HCEC 1CT (cell line): ENCODE measurements around the gene TBC1D9B.

ENCODE experiments used
- DNase-seq: peaks from one replicate; pipeline ENCODE4 v3.0.0-alpha.2; 2017

The TBC1D9B gene

DNA sequence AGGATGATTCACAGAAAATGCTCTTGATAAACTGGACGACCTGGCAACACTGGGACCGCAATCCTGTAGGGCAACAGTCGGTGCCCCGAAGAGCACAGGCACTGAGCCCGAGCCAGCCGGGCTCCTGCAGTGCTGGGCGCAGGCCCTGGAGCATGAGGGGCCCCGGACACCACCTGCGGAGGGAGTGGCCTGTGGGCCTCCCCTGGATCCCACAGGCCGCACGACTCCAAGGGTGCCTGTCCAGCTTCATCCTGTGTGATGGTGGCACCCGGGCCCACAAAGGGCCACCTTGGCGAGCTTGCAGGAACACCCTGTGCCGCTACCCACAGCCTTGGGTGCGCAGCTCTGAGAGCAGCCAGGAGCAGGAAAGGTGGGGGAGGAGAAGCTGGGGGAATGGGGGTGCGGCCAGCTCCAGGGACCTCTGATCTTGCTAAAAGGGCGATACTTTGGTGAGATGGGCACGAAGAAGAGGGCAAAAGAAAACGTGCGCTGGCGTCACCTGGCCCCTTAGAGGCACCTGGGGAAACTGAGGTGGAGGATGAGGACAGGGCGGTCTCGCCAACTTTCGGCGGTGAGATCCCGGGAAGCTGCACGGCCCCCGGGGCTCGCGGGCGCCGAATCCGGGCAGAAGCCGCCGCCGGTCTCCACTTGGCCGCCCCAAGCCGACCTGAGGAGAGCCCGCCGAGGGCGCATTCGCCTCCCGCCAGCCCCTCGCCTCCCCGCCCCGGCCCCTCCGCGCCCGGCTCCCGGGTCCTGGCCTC is 722 bp downstream of the TBC1D9B start:
- peak; percentile 5 for DNase-seq

DNA sequence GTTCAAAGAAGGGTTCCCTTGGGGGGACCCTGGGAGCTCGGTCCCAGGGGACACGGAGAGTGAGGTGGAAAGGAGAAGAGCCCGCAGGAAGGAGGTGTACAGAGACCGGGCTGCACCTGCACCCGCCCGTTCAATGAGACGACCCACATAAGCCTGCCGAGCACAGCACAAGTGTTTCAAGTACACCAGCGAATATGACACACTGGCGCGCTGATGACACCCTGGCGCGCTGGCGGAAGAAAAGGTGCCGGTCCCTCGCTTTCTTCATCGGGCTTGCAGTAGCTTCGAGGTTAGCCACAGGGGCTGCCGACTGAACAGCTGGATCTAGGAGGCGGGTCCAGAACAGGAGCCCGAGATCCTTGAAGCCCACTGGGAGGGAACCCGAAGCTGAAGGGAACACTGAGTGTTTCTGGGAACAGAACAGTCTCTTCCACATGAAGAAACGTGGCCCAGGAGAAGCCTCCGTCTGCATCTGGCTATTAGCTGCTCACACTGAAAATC is 1.4 kb downstream of the TBC1D9B start:
- DNase-seq: no peak

DNA sequence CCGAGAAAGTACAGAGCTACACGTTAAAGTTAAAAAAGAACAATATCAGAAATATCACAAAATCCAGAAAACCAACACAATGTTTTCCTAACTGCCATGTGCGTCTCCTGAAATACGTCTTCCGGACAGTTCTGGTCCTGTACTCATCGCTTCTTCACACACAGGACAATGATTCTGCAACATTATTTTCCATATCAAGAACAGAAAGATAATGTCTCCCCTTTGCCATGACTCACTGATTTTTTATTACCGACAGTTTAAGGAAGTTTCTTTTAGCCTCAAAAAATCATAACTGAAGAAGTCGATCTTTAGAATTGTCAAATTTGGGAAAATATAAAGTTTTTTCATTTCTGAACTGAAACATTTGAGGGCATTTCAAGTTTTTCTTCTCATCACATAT is 2.5 kb downstream of the TBC1D9B start:
- no peak for DNase-seq

DNA sequence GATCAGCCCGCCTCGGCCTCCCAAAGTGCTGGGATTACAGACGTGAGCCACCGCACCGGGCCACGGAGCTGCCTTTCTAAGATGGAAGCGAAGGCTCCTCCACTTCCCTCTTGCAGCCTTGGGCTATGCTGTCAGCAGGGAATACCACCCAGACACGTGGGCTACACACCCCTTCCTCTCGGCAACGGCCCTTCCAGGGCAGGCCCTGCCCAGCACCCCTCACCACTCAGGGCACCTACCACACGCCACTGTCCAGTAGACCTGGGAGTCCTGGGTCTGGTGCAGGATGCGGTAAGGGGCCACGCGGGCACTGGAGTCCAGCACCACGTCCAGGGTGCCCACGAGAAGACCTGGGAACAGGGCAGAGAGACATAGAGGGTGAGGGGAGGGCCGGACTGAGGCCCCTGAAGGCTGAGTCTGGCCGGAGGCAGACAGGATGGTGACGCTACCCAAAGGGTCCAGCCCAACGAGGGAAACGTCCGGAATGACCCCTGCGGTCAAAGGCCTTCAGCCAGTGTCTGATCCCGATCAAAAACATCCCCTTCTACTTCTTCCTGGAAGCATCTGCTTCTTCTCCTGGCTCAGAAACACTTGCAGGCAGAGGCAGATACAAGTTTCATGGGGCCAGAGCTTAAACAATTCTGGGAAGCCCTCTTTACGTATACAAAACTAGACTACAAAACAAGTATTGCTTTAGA is 3.1 kb downstream of the TBC1D9B start:
- DNase-seq: no peak

DNA sequence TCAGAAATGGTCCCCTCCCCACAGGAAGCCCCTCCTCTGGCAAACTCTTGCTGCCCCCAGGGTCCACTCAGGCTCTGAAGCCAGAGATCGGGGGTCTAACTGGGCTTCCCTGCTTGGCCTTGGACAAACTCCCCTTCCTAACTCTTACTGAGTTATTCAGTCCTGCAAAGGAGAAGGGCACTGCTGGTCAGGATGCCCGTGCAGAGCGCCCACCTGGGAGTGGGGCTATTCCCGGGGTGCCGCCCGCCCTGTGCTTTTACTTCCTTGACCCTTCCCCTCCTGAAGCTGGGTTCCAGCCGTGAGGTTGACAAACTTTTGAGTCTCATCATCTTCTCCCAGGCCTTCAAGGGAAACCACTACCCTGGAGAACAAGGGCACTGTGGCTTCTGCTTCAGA is 4.9 kb downstream of the TBC1D9B start:
- no peak for DNase-seq

DNA sequence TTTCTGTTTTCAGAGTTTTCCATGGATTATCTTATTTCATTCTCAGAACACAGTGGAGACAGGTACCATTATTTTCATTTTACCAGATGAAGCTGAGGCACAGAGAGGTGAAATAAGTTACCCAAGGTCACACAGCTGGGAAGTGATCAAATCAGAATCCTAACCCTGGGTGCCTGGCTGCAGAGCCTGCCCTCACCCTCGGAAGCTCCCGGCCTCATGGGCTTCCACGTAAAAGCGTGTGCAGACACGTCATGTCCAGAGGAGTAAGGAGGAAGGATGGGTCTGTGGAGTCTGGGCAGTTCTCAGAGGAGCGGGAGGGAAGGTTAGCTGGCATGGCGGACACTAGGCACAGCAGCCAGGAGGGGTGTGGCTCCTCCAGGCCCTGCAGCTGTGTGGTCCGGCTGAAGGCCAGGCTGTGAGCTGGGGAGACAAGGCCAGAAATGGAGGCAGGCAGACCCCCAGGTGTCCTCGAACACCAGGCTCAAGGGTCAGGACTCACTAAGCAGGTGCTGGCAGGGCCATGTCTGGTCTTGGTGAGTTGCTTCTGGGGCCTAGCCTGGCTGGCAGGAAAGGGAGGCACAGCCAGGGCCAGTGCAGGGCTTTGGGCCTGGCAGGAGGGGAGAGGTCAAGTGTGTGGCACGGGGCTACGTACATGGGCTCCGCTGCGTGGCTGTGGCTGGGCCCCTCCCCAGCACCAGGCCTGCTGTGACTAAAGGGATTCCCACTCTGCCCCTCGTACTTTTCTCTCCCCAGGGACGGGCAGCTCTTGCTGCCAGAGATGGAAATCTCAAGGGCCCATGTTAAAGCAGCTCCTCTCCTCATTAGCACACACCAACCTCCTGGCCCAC is 5.6 kb downstream of the TBC1D9B start:
- no peak for DNase-seq

DNA sequence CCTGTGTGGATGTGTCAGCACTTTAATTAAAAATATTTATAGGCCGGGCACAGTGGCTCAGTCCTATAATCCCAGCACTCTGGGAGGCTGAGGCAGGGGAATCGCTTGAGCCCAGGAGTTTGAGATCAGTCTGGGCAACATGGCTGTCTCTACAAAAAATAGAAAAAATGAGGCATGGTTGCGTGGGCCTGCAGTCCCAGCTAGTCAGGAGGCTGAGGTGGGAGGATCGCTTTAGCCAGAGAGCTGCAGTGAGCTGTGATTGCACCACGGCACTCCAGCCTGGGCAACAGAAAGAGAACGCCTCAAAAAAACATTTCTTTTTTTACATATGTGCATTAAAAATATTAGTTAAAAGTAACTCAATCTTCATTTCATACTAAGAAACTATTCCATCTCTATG is 6.2 kb downstream of the TBC1D9B start:
- no peak for DNase-seq

DNA sequence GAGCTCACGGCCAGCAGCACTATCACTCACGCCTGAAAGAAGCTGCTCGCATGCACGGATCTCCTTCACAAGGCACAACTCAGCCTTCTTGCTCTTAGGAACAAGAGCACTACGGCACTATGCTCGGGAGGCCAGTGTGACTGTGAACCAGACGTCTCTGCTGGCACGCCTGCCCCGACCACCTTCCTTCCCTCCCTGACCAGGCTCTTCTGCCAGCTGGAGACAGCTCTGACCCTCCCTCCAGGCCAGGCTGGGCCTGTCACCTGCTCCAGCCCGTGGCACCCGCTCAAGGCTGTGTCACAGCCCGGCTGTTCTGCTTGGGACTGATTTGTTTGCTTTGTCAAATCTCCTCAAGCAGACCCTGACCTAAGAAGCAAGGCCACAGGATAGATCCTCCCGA is 7.0 kb downstream of the TBC1D9B start:
- DNase-seq: no peak

DNA sequence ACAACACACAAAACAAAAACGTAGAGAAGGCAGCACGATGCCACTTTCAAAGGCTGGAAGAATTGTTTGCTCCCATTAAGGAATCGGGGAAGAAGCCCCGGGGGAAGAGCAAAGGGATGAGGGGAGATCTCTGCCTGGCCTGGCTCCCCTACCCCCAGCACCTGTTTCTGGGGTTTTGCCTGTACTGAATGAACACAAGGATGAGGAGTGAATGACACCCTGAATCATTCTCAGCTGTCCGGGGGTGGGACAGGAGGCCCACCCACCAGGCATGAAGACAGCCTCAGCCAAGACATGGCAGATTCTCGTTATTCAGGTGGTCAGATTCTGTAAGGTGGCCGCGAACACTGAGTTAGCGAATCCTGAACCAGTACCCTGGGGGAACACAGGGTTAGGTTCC is 7.5 kb downstream of the TBC1D9B start:
- no peak for DNase-seq

DNA sequence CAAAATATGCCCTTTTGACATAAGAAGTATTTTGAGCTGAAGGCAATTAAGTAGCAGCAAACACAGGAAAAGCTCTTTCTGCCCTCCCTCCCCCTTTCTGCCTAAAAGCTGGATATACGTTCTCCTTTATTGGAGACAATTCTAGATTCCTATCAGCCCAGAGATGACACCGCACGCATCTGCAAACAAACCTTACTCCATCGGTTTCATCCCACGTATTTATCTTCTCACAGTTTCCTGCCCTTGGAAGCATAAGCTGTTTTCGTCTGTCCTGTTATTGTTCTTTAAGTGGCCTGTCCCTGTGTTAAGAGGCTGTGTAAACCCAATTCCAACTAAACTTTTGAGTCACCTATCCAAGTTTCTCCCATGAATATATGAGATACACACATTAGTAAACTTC is 11.8 kb downstream of the TBC1D9B start:
- no peak for DNase-seq

DNA sequence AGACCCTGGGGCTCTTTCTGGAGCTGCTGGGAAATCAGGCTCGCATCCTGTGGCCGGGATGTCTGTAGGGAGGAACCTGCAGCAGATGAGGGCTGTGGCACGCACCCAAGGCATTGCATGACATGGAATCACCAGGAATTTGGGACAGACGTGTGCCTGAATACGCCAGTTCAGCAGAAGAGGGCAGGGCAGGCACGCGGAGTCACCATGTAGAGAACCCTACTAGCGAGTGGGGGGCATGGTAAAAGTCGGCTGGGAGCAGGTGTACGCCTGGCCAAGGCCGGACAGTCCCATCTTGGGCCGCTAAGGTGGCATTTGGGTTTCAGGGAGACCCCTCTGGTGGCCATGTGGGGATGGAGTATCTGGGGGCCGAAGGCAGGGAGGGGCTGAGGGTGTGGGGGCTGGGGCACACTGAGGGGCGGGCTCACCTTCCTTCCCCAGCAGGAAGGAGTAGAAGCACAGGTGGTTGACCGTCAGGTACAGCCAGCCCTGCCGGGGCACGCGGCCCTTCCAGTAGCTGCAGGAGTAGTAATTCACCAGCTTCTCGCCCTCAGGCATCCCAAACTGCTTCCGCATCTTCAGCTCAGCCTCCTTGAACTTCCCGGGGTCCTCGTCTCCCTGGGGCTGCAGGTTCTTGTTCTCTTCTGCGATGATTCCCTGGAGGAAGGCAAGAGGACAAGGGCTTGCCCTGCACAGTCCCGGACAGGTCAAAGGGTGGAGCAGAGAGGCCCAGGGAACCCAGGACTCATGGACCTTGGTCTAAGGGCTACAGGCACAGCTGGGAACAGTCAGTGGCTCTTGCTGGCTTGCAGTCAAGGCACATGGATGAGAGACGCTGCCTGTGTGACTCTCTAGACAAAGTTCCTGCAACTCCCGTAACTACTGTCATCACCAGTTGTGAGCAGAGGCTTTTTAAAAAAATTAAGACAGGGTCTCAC is 13.5 kb downstream of the TBC1D9B start:
- DNase-seq: no peak

DNA sequence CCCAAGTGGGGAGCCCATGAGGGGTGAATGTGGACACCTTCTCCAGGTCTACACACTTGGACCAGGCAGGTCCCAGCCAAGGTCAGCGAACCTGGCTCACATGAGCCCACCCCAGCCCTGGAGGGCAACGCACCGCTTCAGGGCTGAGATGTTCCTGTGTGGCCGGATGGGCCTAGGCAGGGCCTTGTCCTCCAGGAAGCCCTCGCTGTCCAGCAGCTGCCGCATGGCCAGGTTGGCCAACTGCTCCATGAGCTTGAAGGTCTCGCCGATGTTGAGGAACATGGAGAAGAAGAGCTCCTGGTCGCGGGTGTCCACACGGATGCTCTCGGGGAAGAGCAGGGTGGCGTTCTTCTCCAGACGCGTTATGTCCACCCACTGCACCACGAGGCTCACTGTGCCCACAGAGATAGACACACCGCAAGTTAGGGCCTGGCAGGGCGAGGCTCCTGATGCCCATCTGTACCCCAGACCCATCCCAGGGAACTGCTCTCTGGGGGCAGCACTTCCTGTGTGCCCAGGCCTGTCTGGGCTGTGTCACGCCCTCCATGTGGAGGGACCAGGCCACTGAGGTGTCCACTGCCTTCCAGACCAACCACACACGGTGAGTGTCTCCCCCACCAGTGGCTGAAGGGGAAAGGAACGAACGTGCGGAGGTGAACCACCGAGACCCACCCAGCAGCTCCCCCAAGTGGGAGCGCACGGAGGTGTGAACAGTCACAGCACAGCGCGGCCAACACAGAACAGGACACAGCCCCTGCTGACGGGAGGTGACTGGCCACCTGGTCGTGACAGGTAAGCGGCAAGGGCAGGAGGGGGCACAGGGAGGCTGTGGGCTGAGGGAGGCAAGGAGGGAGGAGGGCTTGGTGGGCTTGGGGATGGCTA is 14.4 kb downstream of the TBC1D9B start:
- DNase-seq: no peak

DNA sequence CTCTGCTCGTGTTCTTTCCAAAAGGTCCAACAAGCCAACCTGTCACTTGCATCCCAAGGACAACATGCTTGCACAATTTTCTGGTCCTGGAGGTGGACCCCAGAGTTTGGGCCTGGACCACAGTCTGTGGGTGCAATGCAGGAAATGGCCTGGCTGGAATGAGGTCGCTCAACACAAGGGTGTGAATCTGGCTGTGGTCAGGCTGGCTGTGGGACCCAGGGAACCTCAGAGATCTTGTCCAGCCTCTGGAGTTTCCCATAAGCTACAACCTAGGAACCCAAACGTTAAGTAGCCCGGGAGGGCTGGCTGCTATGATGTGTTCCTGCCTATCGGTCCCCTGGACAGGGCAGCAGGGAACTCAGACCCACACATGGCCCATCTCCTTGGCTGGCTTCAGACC is 15.4 kb downstream of the TBC1D9B start:
- DNase-seq: no peak

DNA sequence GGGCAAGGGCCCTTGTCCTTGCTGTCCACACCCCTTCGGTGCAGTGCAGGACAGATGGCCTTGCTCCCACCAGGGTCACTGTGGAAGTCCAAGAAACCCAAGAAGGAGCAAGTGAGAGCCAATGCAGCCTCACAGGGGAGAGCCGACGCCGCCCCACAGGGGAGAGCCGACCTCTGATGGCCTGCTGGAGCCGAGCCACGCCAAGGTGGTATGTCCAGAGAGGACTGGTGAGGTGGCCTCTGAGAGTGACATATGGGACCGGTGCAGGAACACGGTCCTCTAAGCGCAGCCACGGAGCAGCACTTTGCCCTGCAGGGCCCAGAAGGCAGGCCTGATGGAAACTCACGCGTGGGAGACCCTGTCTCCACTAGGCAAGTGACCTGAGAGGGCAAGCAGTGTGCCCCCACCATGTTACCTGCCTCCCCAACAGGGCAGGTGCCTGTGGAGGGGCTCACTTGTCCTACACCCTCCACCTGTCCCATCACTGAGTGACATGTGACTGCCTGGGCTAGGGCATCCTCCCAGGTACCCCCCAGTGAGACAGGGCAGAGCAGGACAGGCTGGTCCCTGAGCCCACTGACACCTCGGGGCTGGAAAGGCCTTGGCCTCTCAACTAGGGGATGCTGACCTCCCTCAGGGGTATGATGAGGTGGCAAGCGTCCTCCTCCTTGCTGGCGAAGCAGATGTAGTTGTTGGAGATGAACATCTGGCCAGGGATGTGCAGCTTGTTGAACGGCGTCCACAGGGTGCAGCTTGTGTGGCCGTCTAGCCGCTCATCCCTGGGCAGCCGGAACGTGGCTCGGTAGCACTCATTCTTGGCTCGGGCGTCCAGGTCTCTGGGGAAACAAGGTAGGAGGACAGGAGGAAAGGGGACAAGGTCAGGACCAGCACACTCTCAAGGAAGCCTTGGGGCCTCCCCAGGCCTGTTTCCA is 16.7 kb downstream of the TBC1D9B start:
- no peak for DNase-seq

DNA sequence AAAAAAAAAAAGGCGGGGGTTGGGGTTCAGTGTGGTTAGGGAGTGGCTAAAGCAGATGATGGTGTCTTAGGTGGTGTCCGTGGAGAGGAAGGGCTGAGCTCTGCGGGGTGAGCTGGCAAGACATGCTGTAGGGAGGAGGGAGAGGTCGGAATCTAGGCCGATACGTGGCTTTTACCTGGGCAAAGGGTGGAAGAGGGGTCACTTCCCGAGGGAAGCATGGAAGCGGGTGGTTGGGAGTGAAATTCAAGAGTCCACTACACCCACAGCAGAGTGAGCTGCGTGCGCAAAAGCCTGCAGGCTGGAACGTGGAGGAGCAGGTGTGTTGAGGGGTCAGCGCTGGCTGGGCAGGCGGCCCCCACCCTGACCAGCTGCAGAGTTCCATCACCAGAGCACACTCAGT is 17.8 kb downstream of the TBC1D9B start:
- no peak for DNase-seq

DNA sequence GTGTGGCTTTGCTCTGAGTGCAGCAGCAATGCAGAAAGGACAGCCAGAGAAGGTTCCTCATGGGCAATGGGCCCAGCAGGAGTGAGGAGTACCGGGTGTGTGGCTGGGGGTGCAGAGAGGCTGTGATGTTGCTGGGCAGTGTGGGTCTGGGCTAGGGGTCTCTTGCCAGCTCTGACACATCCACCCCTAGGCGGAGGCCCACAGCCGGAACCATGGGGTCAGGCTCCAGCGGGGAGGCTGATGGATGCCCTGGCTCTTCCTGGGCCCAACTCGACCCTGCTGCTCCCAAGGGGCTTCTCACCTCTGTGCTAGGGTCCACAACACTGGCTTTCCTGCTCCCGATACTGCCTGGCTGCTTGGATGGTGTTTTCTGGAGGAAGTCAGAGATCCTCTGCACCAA is 19.9 kb downstream of the TBC1D9B start:
- no peak for DNase-seq

DNA sequence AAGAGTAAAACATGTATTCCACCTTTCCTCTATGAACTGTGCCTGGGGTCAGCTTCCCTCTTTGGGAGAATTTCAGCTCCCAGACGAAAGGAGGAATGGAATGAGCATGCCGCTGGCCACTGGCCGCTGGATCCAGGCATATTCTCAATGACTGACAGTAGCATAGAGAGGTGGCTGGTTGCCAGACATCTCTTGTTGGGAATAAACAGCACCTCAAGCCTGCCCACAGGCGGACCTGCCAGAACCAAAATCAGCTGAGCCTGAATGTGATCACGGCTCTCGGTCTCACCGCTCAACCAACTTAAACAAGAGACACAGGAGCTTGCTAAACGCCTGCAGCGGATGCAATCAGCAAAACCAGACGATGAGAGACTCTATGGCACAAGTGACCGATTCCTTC is 20.6 kb downstream of the TBC1D9B start:
- DNase-seq: no peak

DNA sequence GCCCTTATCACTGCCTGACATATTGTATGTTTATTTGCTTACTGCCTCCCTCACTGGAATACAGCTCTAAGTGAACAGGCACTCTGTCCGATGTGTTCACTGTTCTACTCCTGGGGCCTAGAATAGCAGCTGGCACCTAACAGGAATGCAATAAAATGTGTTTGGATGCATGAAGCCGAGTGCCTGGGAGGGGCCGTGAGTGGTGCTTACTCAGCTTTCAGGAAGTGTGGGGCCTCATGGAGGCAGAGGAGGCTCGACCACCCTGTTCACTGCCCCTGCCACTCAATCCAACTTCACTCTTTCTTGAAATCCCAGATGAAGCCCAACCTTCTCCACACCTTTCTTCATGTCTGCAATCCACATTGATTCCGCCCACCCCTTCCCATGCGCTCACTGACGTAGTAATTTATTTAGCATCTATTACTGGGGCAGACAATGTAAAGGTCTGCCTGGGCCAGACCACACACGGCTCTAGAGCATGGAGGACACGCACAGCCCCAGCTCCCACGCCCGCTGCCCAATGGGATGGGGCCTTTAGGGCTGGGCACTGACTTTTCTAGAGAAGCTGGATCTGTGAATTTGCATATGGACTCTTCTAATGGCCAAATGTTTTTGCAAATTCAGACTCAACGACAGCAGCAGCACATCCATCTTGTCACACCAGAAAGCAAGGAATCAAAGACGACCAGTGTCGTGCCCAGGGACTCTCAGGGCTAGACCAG is 21.3 kb downstream of the TBC1D9B start:
- no peak for DNase-seq

DNA sequence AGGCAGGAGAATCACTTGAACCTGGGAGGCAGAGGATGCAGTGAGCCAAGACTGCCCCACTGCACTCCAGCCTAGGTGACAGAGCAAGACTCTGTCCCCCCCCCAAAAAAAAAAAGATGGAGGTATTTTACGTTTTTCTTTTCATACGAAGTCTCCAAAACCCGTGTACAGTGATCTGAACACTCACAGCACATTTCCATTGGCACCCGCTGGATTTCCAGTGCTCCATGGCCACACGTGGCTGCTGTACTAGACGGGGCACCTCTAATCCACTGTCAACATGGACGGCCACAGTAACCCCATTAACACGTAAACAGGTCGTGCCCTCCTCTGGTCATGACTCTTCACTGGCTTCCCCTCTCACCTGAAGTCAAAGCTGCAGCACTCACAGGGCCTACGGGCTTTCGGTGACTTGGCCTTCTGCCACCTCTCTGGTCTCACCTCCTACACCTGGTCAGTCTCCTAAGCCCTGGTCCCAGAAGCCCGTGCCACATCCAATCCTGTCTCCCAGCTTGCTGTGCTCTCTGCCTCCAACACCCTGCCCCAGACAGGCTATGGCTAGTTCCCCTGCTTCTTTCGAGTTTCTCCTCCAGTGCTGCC is 22.1 kb downstream of the TBC1D9B start:
- DNase-seq: no peak
